ENCODE data around the gene DACH1.

DNA sequence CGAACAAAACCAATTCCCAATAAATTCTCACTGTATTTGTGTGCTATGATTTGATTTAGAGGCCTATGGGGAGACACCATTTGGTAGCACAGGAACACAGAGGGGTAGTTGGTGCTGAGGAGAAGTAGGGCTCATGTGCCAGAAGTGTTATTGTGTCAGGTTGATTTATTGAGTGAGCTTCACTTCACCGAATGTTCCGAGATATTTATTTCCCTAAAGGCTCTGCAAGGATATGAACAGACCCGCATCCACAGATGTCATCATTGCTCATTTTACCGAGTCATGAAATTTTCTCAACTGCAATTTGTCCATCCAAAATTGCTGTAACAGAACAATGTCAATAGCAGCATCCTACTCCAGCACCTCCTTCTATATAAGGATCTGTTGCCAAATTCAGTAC, 69.5 kb downstream of the DACH1 start:
- TF ChIP-seq CTCF (conservative IDR thresholded peaks at IDR 0.05; ENCODE audit: low read depth, low read length) (no peak), EZH2 (IDR thresholded peaks at IDR 0.05; ENCODE audit: borderline replicate concordance, low read depth, low read length, poor library complexity, severe bottlenecking) (no peak)
